Endometrial microvascular endothelial cells (primary cell): ENCODE data around the gene SIX4. TPM values are rescaled to one million over a fixed set of nuclear protein-coding genes. Genes with fewer than 3 reads are reported as not detected.

Experiments
- in situ Hi-C: cut with HindIII; loops from 2 replicates; pipeline ENCODE4 v1.10.0; 2017; ENCODE audit warnings: low sequenced_read_pairs, low pct_unique_long_range_greater_than_20kb; ENCODE audit errors: inconsistent ontology term
- total RNA-seq: library from RNA; depleted of rRNA; stranded (reverse); fragments of >200 nt; gene quantifications from one replicate; pipeline ENCODE4 v1.2.3, GENCODE V29; 2015; ENCODE audit errors: inconsistent ontology term

The SIX4 gene
- total RNA-seq, 1 donor from 2014 or later, result 0.65 TPM

GRCh38 chr14:60670989-60671388 lies 53.2 kb downstream of the SIX4 start:
- in situ Hi-C loops, result no loop called here

DNA sequence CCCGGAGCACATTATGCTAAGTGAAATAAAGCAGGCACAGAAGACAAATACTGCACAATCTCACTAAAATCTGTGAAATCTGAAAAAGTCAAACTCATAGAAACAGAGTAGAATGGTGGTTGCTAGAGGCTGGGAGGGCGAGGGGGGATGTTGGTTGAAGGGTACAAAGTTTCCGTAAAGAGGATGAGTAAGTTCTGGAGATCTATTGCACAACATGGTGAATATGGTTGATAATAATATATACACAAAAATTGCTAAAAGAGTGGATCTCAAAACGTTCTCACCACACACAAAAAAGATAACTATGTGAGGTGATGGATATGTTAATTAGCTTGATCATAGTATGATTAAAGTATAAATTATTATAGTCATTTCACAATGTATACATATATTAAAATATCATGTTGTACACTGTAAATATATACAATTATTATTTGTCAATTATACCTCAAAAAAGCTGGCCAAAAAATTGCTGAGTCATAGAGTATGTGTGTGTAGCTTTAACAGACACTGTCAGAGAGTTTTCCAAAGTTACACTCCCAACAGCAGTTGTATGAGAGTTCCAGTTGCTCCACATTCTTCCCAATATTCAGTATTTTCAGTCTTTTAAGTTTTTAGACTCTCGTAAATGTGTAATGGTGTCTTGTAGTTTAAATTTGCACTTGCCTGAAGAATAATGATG lies 55.6 kb downstream of the SIX4 start:
- in situ Hi-C loops, result no loop called here

GRCh38 chr14:60665177-60665550 lies 59.0 kb downstream of the SIX4 start:
- in situ Hi-C loops, result no loop called here

DNA sequence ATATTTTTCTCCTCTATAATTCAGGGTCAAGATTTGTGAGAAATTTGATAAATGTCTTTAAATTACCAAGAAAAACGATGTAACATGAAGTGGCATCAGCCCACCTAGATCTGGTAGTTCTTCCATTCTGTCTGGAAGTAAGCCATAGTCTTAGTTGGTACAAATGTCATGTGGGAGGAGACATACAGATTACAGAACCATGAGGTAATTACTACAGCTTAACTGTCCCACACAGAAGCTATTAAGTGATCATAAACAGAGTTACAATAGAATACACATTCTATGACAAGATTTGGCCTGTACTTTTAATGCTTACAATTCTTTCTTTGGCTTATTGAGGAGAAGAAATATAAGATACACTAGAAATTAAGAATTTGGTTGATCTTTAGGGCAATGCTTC lies 61.2 kb downstream of the SIX4 start:
- in situ Hi-C loops, result no loop called here

DNA sequence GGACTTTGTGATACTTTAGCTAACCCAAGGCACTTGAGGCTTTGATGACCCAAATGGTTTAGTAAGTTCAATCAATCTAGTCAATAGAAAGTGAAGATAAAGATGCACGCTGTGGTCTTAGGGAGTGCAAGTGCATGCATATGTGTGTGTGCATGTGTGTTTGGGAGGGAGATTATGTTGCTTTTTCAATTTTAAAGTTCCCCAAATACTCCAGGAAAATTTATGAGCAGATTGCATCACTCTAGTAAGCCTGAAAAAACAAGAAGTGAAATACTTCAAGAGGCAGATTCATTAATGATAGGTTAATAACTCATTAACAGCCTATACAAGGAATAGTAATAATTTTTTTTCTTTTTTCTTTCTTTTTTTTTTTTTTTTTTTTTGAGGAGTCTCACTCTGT lies 62.4 kb downstream of the SIX4 start:
- in situ Hi-C loops, result no loop called here

Other genes starting within 250 kb of the SIX4 start
- gene C14orf39, start 238.3 kb downstream of the SIX4 start, total RNA-seq, result not detected
- not detected for gene SIX6, start 215.2 kb downstream of the SIX4 start, total RNA-seq
- not detected for gene SIX1, start 74.9 kb downstream of the SIX4 start, total RNA-seq
- gene MNAT1, start 10.4 kb upstream of the SIX4 start, total RNA-seq, result 29.2 TPM